IPS-18c (cell line): ENCODE measurements around the gene SNX15.
"Not testable (repeated sequence)": the region's sequence is repeated elsewhere in the genome, so short reads cannot be mapped to it uniquely, and the experiment has no call there.

Experiments used
- H3K4me3 ChIP-seq: 2 replicates; pipeline ENCODE4 v1.7.0; 2013; ENCODE audit warnings: low read depth, mild to moderate bottlenecking, low read length, moderate library complexity; ENCODE audit not compliant: insufficient read depth
- H3K9me3 ChIP-seq: one replicate; pipeline ENCODE4 v1.6.1; 2013; ENCODE audit warnings: mild to moderate bottlenecking, low read length, moderate library complexity; ENCODE audit not compliant: control insufficient read depth, insufficient read depth

The SNX15 gene

GRCh38 chr11:65027213-65028067 lies at the start of gene SNX15:
SNX15 (plus strand) TSS chr11:65027439; CDS start chr11:65027538, 99 bp downstream.
- no peaks in the 10 kb centered on the region for H3K9me3 ChIP-seq
- peak within 1 kb of the TSS; percentile 71 for H3K4me3 ChIP-seq

- not testable (repeated sequence) for H3K4me3 ChIP-seq, H3K9me3 ChIP-seq
Observed at GRCh38 chr11:64983339-64983738, 43.9 kb upstream of the SNX15 start.

GRCh38 chr11:64987998-64988854 lies 39.0 kb upstream of the SNX15 start:
- H3K4me3 ChIP-seq: no peak overlapping the region
- no peaks in the 10 kb centered on the region for H3K9me3 ChIP-seq

GRCh38 chr11:64989416-64989815 lies 37.8 kb upstream of the SNX15 start:
- H3K9me3 ChIP-seq: no peaks in the 10 kb centered on the region
- H3K4me3 ChIP-seq: no peak overlapping the region

GRCh38 chr11:64990222-64990923 lies 36.9 kb upstream of the SNX15 start:
- Histone ChIP-seq H3K4me3 (no peak overlapping the region), H3K9me3 (no peaks in the 10 kb centered on the region)

- Histone ChIP-seq H3K9me3 (no peaks in the 10 kb centered on the region), H3K4me3 (no peak overlapping the region)
Observed at GRCh38 chr11:64994318-64994717, 32.9 kb upstream of the SNX15 start.

GRCh38 chr11:64996327-64996709 lies 30.9 kb upstream of the SNX15 start:
- H3K4me3 ChIP-seq: no peak overlapping the region

GRCh38 chr11:64996710-64997380 lies 30.4 kb upstream of the SNX15 start, which contains the start of gene BATF2:
BATF2 (minus strand) TSS chr11:64996971; CDS start chr11:64996914, 57 bp downstream.
- Histone ChIP-seq H3K4me3 (0 out of 2 replicates have a peak within 1 kb of the TSS, but pooled peaks have one; percentile 16), H3K9me3 (no peaks in the 10 kb centered on the region)

More at GRCh38 chr11:64996327-64996709, 30.9 kb upstream of the SNX15 start:
- no peaks in the 10 kb centered on the region for H3K9me3 ChIP-seq

- Histone ChIP-seq H3K4me3 (no peak overlapping the region), H3K9me3 (no peaks in the 10 kb centered on the region)
Observed at GRCh38 chr11:64998141-64998540, 29.1 kb upstream of the SNX15 start.

- Histone ChIP-seq H3K4me3 (no peak overlapping the region), H3K9me3 (no peaks in the 10 kb centered on the region)
Observed at GRCh38 chr11:64998690-64999431, 28.4 kb upstream of the SNX15 start.

GRCh38 chr11:64999478-64999877 lies 27.8 kb upstream of the SNX15 start:
- Histone ChIP-seq H3K9me3 (no peaks in the 10 kb centered on the region), H3K4me3 (no peak overlapping the region)

- Histone ChIP-seq H3K4me3 (no peak overlapping the region), H3K9me3 (no peaks in the 10 kb centered on the region)
Observed at GRCh38 chr11:65002706-65003105, 24.5 kb upstream of the SNX15 start.

- H3K4me3 ChIP-seq: no peak overlapping the region
- H3K9me3 ChIP-seq: no peaks in the 10 kb centered on the region
Observed at GRCh38 chr11:65003282-65003681, 24.0 kb upstream of the SNX15 start.

- not testable (repeated sequence) for H3K4me3 ChIP-seq, H3K9me3 ChIP-seq
Observed at GRCh38 chr11:65003968-65004367, 23.3 kb upstream of the SNX15 start.

GRCh38 chr11:65008016-65008415 lies 19.2 kb upstream of the SNX15 start:
- Histone ChIP-seq H3K4me3 (no peak overlapping the region), H3K9me3 (no peaks in the 10 kb centered on the region)

- Histone ChIP-seq H3K4me3 (no peak overlapping the region), H3K9me3 (no peaks in the 10 kb centered on the region)
Observed at GRCh38 chr11:65008873-65009272, 18.4 kb upstream of the SNX15 start.
